CD4-positive, alpha-beta T cell treated with Interferon gamma for 1 hour (primary cell): ENCODE results near the gene ITGAE.
"Not testable (repeated sequence)": the region's sequence is repeated elsewhere in the genome, so short reads cannot be mapped to it uniquely, and the experiment has no call there.

Experiments used
- DNase-seq: peaks from one replicate; pipeline ENCODE4 v3.0.0-alpha.2; 2020

ITGAE gene

GRCh38 chr17:3800362-3801271 is at the start of gene ITGAE:
ITGAE (minus strand) TSS chr17:3801188; CDS start chr17:3801144, 44 bp downstream.
- DNase-seq, result no peak

DNA sequence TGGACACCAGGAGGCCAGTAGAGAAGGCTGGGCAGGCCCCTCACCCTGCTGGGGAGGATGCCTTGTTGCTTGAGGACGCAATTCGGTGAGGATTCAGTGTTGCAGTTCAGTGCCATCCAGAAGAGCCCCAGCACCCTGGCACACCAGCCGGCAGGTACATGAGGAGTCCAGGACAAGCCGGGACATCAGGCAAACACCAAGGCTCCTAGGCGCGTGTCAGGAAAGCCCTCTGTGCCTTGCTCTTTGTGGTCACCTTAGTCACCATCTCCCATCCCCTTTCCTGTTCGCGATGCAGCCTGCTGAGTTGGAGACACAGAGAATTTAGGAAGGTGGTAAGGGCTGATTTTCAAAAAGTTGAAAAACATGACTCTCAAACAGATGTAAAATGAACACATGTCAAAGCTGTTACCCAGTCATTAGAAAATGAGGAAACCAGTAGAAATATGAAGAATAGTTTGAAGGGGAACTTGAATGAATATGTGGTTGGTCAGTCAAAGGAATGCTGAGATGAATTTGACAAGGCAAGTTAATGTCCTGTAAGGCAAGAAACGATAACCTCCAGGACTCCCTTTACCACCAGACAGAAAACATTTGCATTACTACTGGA is 47.3 kb upstream of the ITGAE start:
- DNase-seq, result no peak

GRCh38 chr17:3847165-3847670 is 46.2 kb upstream of the ITGAE start:
- no peak for DNase-seq

DNA sequence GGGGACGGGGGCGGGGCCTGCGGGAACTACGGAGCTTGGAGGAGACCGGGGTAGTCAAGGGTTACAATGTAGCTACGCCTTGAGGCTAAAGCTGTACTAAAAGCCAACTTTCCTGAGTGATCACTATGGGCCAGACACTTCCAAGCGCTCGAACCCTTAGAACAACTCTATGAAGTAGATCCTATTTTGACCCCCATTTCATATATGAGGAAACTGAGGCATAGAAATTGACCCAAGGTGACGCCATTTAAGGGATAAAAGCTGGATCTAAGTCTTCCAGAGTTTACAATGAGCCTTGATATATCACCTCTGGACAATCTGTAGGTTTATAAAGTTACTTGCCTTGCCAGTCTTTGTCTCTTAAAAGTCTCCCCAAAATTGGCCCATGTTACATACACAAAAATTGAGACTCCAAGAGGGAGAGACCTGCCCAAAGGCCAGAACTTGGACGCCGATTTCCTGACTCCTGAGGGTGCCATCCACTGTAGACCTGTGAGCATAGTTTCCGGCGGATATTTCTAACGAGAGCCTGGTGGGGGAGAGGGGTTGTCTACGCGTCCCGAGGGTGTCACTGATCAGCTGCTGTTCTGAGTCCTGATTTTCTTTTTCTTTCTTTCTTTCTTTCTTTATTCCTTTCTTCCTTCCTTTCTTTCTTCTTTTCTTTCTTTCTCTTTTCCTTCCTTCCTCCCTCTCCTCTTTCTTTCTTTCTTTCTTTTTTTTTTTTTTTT is 45.6 kb upstream of the ITGAE start:
- no peak for DNase-seq

DNA sequence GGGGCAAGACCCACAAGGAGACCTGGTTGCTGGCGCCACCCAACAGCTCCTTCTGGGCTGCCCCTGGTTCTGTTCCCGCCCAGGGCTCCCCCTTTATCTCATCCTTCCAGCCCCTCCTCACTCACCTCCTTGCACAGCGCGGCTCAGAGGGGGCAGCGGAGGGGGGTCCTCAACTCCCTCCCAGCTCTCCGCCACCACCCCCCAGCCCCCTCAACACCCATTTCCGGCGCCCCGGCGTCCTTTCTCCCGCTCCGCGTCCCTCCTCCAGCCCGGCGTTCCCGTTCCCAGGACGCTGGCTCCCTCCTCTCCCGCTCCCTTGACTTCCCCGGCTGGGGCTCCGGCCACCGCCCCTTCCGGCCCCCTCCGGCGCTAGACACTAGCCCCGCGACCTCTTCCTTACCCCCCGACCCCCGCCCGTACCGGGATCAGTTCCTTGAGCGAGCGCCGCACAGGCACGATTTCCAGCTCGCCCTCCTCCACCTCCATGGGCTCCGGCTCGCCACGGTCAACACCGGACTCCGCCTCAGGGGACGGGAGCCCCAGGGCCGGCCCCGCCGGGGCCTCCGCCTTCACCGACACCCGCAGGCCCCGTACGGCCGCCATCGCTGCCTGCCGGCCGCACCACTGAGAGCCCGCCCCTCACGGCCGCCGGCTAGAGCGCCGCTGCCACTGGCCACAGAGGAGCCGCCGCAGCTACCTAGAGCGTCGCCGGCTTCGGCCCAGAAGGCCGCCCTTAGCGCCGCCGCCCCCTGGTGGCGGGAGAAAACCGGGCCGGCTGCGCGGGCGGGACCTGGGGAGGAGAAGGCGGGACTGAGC is 44.8 kb upstream of the ITGAE start, which contains the start of gene NCBP3:
TSS of gene NCBP3 (minus strand) at position 626 of the 816 bp plus-strand sequence. CDS start at position 603, 23 bp downstream.
- peak; percentile 88 for DNase-seq

- DNase-seq, result peak; percentile 11
These were observed 44.3 kb upstream of the ITGAE start for GRCh38 chr17:3845291-3845620.

GRCh38 chr17:3844556-3844955 is 43.6 kb upstream of the ITGAE start:
- DNase-seq, result not testable (repeated sequence)

- DNase-seq, result peak; percentile 46
These were observed 43.0 kb upstream of the ITGAE start for GRCh38 chr17:3843935-3844516.

DNA sequence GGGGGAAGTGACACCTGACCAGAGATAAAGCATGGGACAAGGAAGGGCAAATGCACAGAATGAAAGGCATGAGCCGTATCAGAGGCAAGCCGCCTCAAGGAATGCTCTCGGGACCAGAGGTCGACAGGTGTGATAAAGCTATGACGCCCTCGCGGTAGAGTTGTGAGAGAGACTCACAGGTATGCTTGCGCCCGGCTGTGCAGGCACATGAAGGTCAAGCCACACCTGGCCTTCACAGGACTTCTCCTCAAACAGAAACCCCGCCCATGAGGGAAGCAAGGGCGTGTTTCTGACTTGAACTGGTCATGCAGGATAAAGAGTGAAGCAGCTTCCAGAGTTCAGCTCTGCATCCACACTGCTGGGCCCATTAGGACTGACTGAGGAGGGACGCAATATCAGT is 37.2 kb upstream of the ITGAE start:
- DNase-seq, result no peak

DNA sequence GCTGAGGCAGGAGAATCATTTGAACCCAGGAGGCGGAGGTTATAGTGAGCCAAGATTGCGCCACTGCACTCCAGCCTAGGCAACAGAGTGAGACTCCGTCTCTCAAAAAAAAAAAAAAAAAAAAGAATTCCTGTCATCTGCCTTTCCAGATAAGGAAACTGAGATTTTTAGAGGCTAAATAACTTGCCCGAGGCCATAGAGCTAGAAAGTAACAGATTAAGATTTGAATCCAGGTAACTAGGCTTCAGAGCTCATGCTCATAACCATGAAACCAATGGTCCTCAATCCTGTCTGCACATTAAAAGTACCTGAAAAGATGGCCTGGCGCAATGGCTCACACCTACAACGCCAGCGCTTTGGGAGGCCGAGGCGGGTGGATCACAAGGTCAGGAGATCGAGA is 35.6 kb upstream of the ITGAE start:
- no peak for DNase-seq

- DNase-seq, result no peak
These were observed 34.6 kb upstream of the ITGAE start for GRCh38 chr17:3835410-3836229.

- no peak for DNase-seq
These were observed 33.8 kb upstream of the ITGAE start for GRCh38 chr17:3834811-3835210.

- no peak for DNase-seq
These were observed 27.9 kb upstream of the ITGAE start for GRCh38 chr17:3828852-3829232.

DNA sequence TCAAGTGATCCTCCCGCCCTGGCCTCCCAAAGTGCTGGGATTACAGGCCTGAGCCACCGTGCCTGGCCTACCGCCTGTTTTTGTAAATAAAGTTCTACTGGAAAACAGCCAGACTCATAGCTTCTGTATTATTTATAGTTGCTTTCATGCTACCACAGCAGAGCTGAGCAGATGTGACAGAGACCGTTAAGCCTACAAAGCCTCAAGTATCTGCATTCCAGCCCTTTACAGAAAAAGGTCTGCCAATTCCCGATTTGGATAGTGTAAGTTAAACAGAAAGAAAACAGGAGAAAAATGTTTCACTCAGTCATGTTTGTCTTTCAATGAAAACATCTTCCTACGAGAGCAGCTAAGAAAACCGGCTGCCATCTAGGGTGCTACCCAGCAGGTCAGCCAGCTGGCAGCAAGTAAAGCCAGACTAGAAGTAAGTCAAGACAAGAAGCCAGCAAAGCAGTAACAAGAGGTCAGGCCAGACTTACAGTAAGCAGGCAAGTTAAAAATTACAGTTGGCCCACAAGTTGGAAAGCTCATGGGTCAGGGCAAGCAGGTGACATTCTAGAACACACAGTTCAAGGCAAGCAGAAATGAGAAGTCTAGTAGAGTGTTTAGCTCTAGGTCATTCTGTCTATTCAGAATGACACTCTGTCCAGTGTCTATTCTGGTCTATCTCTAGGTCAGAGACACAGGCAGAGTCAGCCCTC is 27.3 kb upstream of the ITGAE start:
- no peak for DNase-seq

- peak; percentile 53 for DNase-seq
These were observed 26.3 kb upstream of the ITGAE start for GRCh38 chr17:3827124-3827773.

DNA sequence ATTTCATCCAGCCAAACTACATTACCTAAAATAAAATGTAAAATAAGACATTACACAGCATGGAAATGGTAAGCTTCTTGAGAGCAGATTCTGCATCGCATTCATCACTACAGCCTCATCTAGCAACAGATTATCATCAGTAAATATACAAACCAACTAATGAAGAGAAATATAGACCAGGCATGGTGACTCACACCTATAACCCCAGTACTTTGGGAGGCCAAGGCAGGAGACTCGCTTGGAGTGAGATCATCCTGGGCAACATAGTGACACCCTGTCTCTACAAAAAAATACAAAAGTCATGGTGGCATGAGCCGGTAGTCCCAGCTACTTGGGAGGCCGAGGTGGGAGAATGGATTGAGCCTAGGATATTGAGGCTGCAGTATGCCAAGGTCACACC is 25.2 kb upstream of the ITGAE start:
- DNase-seq, result no peak

DNA sequence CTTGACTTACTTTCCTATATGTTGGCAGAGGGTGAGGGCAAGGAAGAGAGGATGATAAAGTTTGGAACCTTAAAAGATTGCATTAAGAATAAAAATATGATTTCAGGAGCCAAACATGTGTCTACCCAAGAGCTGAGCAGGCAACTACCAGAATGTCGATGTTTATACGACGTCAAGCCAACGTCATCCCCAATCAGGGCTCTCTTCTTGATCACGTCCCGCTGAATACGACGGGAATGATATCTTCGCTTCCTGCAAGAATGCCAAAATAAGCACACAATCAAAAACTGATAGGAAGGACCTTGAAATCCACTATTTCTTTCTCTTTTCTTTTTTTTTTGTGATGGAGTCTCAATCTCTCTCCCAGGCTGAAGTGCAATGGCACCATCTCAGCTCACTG is 20.1 kb upstream of the ITGAE start:
- no peak for DNase-seq

DNA sequence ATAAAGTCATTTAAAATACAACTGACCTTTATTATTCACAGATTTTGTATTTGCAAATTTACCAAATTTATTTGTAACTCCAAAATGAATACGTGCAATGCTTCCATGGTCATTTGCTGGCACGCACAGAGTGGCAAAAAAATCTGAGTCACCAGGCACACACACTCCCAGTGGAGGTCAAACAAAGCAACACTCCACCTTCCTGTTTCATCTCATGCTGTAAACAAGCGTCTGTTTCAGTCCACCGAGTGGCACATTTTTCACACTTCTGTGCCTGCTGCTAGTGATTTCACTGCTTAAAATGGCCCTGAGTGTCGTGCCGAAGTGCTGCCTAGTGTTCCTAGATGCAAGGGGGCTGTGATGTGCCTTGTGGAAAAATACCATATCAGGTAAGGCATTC is 17.8 kb upstream of the ITGAE start:
- no peak for DNase-seq

DNA sequence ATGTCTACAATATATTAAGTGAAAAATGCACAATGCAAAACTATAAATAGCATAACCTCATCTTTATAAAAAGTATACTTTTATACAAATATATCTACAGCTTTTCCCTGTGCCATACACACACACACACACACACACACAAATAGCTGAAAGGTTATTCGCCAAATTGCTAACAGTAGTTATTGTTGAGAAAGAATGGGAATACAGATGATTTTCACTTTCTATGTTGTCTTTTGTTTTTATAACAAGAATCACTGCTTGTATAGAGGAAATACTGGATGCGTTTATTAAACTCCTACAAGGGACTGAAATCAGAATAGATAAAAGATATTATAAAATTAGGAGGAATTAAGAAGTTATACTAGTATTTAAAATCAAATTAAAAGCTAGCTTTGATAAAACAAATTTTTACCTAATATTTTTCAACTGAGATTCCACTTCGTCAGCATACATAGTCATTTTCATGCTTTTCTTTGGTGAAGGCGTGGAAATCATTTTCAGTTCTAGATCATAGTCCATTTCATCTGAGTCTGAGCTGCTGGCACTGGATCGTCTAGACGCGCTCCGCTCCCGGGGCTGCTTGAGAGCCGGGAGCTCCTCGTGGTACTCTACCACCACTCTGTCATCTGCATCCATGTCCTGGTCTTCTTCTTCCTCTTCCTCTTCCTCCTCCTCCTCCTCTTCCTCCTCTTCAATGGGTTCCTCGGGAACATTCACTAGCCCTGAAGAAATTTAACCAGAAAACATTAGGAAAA is 17.0 kb upstream of the ITGAE start:
- DNase-seq, result no peak
